HCT116 (cell line): Measurements from ENCODE around the gene USP27X.

Source experiments
- EZH2 ChIP-seq: fragments of 200-600 bp; sonication (generic); IDR thresholded peaks from 2 replicates; pipeline ENCODE4 v1.6.1; 2017; ENCODE audit warnings: antibody characterized with exemption, mixed run types
- EZH2phosphoT487 ChIP-seq: fragments of 200-600 bp; IDR thresholded peaks from 2 replicates; pipeline ENCODE4 v1.6.1; 2018; ENCODE audit warnings: antibody characterized with exemption, borderline replicate concordance
- POLR2A ChIP-seq: IDR thresholded peaks from 2 replicates; pipeline ENCODE4 v1.7.0; 2011; ENCODE audit warnings: borderline replicate concordance; ENCODE audit not compliant: insufficient read depth, insufficient read length; ENCODE audit errors: extremely low read depth
- POLR2AphosphoS5 ChIP-seq: IDR thresholded peaks from 2 replicates; pipeline ENCODE4 v1.6.1; 2011; ENCODE audit warnings: mild to moderate bottlenecking, low read depth, low read length, moderate library complexity
- SIN3A ChIP-seq: IDR thresholded peaks from 2 replicates; pipeline ENCODE4 v1.6.1; 2012; ENCODE audit warnings: low read depth
- YY1 ChIP-seq: IDR thresholded peaks from 2 replicates; pipeline ENCODE4 v1.6.1; 2011; ENCODE audit warnings: low read length, low read depth, moderate library complexity, mild to moderate bottlenecking; ENCODE audit not compliant: insufficient replicate concordance; ENCODE audit errors: extremely low read depth
- ZNF274 ChIP-seq: fragments of 200-500 bp; sonication (Bioruptor generic); IDR thresholded peaks from 2 replicates; pipeline ENCODE4 v1.6.1; 2014; ENCODE audit warnings: mild to moderate bottlenecking, low read depth, low read length, inconsistent platforms
- TF ChIP-seq, protein P1 (sequence below), 3 experiments: fragments of 200-600 bp in 1 of 3; sonication (generic) in 1 of 3; IDR thresholded peaks in 2 of 3; conservative IDR thresholded peaks in 1 of 3; 2 replicates each; pipeline ENCODE4 v1.5.1; 2012 to 2017; ENCODE audit warnings: low read depth in 2 of 3, low read length in 2 of 3, antibody characterized with exemption in 1 of 3, borderline replicate concordance in 1 of 3, control low read depth in 1 of 3, mild to moderate bottlenecking in 1 of 3, mixed read lengths in 1 of 3, mixed run types in 1 of 3, moderate library complexity in 1 of 3; ENCODE audit not compliant: insufficient read depth in 1 of 3
- TF ChIP-seq, protein P2 (sequence below): IDR thresholded peaks from 2 replicates; pipeline ENCODE4 v1.6.1; 2011; ENCODE audit warnings: mild to moderate bottlenecking, low read length, moderate library complexity; ENCODE audit not compliant: insufficient replicate concordance; ENCODE audit errors: extremely low read depth
- TF ChIP-seq, protein P3 (sequence below): IDR thresholded peaks from 2 replicates; pipeline ENCODE4 v1.6.1; 2012
- TF ChIP-seq, protein P4 (sequence below): IDR thresholded peaks from 2 replicates; pipeline ENCODE4 v1.6.1; 2012; ENCODE audit warnings: low read depth

DNA sequence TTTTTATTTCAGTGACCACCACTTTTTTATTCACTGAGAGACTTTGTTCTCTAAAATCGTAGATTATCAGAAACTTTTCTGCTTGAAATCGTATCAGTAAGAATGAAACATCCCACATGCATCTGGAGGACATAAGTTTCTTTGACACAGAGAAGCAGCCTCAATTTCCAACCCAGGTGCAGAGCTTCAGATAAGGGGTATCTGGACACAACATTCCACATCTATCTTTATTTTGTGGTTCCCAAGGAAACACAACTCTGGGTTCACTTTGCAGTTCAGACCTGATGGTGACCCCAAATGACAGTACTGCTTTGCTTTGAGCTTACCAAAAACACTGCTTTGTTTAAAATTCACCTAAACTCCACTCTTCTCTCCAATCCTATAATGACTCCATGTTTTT lies 41.8 kb downstream of the USP27X start:
- TF ChIP-seq EZH2 = no peak
- TF ChIP-seq, protein P1, sequence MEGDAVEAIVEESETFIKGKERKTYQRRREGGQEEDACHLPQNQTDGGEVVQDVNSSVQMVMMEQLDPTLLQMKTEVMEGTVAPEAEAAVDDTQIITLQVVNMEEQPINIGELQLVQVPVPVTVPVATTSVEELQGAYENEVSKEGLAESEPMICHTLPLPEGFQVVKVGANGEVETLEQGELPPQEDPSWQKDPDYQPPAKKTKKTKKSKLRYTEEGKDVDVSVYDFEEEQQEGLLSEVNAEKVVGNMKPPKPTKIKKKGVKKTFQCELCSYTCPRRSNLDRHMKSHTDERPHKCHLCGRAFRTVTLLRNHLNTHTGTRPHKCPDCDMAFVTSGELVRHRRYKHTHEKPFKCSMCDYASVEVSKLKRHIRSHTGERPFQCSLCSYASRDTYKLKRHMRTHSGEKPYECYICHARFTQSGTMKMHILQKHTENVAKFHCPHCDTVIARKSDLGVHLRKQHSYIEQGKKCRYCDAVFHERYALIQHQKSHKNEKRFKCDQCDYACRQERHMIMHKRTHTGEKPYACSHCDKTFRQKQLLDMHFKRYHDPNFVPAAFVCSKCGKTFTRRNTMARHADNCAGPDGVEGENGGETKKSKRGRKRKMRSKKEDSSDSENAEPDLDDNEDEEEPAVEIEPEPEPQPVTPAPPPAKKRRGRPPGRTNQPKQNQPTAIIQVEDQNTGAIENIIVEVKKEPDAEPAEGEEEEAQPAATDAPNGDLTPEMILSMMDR (IDR thresholded peaks at IDR 0.05 in 2 of 3, conservative IDR thresholded peaks at IDR 0.05 in 1 of 3; ENCODE audit: borderline replicate concordance in 1 of 3, insufficient read depth in 1 of 3, low read depth in 2 of 3, low read length in 2 of 3) = no peak
- TF ChIP-seq POLR2A = no peak
- TF ChIP-seq YY1 = no peak
- TF ChIP-seq, protein P2, sequence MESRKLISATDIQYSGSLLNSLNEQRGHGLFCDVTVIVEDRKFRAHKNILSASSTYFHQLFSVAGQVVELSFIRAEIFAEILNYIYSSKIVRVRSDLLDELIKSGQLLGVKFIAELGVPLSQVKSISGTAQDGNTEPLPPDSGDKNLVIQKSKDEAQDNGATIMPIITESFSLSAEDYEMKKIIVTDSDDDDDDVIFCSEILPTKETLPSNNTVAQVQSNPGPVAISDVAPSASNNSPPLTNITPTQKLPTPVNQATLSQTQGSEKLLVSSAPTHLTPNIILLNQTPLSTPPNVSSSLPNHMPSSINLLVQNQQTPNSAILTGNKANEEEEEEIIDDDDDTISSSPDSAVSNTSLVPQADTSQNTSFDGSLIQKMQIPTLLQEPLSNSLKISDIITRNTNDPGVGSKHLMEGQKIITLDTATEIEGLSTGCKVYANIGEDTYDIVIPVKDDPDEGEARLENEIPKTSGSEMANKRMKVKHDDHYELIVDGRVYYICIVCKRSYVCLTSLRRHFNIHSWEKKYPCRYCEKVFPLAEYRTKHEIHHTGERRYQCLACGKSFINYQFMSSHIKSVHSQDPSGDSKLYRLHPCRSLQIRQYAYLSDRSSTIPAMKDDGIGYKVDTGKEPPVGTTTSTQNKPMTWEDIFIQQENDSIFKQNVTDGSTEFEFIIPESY = no peak
- TF ChIP-seq, protein P3, sequence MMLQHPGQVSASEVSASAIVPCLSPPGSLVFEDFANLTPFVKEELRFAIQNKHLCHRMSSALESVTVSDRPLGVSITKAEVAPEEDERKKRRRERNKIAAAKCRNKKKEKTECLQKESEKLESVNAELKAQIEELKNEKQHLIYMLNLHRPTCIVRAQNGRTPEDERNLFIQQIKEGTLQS = no peak
- TF ChIP-seq SIN3A = no peak
- TF ChIP-seq POLR2AphosphoS5 = no peak
- TF ChIP-seq EZH2phosphoT487 = no peak
- TF ChIP-seq ZNF274 = no peak
- TF ChIP-seq, protein P4, sequence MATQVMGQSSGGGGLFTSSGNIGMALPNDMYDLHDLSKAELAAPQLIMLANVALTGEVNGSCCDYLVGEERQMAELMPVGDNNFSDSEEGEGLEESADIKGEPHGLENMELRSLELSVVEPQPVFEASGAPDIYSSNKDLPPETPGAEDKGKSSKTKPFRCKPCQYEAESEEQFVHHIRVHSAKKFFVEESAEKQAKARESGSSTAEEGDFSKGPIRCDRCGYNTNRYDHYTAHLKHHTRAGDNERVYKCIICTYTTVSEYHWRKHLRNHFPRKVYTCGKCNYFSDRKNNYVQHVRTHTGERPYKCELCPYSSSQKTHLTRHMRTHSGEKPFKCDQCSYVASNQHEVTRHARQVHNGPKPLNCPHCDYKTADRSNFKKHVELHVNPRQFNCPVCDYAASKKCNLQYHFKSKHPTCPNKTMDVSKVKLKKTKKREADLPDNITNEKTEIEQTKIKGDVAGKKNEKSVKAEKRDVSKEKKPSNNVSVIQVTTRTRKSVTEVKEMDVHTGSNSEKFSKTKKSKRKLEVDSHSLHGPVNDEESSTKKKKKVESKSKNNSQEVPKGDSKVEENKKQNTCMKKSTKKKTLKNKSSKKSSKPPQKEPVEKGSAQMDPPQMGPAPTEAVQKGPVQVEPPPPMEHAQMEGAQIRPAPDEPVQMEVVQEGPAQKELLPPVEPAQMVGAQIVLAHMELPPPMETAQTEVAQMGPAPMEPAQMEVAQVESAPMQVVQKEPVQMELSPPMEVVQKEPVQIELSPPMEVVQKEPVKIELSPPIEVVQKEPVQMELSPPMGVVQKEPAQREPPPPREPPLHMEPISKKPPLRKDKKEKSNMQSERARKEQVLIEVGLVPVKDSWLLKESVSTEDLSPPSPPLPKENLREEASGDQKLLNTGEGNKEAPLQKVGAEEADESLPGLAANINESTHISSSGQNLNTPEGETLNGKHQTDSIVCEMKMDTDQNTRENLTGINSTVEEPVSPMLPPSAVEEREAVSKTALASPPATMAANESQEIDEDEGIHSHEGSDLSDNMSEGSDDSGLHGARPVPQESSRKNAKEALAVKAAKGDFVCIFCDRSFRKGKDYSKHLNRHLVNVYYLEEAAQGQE = no peak
